GM13976 (cell line): ENCODE data around the gene ZDHHC24.

Experiments
- DNase-seq: peaks from one replicate; pipeline ENCODE4 v3.0.0; 2012; ENCODE audit warnings: low spot score
- in situ Hi-C: fragments of 300-500 bp; cut with MboI; formaldehyde crosslinking; loops from one replicate; pipeline ENCODE4 v1.12.0; 2022; ENCODE audit warnings: low sequenced_read_pairs, mixed read lengths, inconsistent platforms; ENCODE audit not compliant: unreplicated experiment
- TF ChIP-seq, protein P1 (sequence below): IDR thresholded peaks from 2 replicates; pipeline ENCODE4 v1.5.1; 2012; ENCODE audit warnings: borderline replicate concordance, mild to moderate bottlenecking; ENCODE audit not compliant: insufficient read depth; ENCODE audit errors: extremely low read depth, missing control alignments, control extremely low read depth

The ZDHHC24 gene

DNA sequence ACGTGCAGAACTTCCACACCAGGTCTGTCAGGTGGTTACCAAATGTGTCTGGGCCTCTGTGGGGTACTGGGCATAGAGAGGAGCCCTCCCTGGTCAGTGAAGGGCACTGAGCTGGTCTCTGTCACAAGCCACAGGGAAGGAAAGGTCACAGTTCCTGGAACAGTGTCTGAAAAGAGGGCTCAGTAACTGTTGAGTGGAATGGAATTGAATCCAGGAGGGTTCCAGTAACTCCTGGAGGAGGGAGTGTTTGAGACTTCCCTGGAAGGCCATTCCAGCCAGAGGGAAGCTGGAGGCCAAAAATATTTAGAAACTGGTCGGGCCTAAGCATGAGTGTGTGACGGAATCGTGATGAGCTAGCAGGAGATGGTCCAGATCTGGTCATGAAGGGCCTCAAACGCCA lies 8.8 kb upstream of the ZDHHC24 start:
- DNase-seq, result no peak
- in situ Hi-C loops, result no loop called here
- TF ChIP-seq, protein P1, sequence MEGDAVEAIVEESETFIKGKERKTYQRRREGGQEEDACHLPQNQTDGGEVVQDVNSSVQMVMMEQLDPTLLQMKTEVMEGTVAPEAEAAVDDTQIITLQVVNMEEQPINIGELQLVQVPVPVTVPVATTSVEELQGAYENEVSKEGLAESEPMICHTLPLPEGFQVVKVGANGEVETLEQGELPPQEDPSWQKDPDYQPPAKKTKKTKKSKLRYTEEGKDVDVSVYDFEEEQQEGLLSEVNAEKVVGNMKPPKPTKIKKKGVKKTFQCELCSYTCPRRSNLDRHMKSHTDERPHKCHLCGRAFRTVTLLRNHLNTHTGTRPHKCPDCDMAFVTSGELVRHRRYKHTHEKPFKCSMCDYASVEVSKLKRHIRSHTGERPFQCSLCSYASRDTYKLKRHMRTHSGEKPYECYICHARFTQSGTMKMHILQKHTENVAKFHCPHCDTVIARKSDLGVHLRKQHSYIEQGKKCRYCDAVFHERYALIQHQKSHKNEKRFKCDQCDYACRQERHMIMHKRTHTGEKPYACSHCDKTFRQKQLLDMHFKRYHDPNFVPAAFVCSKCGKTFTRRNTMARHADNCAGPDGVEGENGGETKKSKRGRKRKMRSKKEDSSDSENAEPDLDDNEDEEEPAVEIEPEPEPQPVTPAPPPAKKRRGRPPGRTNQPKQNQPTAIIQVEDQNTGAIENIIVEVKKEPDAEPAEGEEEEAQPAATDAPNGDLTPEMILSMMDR, result no peak

DNA sequence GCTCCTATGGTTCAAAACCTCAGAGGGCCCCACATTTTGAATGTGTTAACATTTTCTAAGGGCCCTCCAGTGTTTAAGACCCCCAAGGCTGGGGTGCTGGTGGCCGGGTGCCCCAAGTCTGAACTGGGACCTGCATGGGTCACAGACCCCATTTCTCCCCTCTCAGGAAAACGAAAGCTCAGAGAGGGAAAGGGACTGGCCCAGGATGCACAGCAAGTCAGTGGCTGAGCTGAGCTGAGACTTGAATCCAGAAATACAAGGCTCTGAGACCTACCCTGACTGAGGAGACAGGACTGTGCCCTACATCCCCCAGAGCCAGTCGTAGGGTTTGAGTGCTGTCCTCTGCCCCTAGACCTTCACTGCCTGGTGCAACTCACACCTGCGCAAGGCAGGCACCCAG lies 5.0 kb upstream of the ZDHHC24 start:
- in situ Hi-C loops, result no loop called here
- TF ChIP-seq, protein P1, result no peak
- no peak for DNase-seq

DNA sequence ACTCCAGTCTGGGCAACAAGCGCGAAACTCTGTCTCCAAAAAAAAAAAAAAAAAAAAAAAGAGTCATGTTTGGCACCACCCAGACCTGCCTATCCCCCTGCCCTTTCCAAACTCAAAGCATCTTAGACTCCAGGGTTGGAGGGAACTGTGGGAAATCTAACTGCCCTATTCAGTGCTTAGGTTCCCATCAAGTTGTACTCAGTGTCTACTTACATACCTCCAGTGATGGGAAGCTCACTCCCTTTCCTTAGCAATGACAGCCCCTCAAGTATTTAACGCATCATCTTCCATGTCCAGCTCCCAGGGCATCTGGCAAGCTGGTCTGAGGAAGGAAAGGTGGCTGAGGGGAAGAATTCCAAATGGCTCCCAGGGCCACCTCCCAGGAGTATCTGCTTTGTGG lies 3.8 kb upstream of the ZDHHC24 start:
- TF ChIP-seq, protein P1, result no peak
- no peak for DNase-seq
- in situ Hi-C loops, result no loop called here

DNA sequence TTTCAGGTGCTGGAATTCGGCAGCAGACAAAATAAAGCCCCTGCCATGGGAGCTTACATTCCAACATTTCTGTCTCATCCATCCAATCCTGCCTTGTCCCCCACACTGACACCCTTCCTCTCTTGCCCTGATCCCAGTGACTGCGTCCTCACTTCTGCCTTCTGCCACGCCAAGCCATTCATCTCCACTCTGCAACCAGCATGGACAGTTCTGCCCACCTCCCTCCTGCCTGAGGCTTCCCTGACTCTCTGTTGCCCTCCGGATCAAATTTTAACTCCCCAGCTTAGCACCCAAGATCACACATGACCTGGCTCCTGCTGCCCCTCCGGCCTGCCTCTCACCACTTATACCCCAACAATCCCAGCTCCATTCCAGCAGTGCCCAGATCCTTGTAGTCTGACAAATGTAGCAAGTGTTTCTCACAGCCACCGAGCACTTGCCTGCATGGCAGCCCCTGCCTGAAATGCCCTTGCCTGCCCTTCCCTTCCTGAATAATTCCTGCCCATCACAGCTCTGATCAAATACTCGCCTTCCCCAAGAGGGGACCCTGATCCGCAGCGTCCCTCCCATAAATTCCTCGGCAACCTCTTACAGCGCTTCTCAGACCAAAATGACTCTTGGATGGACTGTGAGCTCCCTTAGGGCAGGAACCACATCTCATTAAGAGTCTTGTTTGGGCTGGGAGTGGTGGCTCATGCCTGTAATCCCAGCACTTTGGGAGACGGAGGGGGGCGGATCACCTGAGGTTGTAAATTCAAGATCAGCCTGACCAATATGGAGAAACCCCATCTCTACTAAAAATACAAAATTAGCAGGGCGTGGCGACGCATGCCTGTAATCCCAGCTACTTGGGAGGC lies 3.2 kb upstream of the ZDHHC24 start:
- DNase-seq, result no peak
- TF ChIP-seq, protein P1, result no peak
- in situ Hi-C loops, result no loop called here

DNA sequence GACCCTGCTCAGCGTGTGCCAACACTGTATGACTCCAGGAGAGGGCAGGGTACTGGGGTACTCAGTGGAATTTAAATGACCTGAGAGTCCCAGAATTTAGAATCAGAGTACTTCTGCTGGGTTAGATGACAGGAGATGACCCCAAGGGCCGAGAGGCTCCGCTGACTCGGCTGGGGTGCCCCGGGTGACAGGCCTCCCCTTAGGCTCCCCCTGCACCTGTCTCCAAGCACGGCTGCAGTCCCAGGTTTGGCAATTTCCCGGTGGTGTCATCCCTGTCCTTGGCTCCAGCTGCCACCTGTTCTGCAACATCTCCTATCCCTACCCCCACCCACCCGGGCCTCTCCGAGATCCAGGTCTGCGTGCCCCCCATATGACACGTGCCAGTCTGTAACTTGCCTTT lies 2.2 kb upstream of the ZDHHC24 start:
- in situ Hi-C loops, result no loop called here
- no peak for DNase-seq
- TF ChIP-seq, protein P1, result no peak

DNA sequence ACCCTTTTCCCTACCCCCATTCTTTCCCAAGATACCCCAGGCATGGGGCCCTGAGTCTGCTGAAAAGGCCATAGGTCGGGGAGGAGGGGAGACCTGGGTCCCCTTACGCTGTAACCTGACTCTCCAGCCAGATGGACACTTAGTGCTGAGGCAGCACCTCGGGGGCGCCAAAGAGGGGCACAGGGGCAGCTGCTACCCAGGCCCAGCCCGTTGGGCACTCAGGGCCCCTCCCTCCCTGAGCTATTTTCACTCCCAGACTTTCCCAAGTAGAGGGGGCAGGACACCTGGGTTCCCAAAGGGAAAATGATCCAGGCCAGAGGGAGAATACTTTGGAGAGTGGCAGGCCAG lies 1.8 kb upstream of the ZDHHC24 start:
- TF ChIP-seq, protein P1, result no peak
- no peak for DNase-seq
- in situ Hi-C loops, result no loop called here

DNA sequence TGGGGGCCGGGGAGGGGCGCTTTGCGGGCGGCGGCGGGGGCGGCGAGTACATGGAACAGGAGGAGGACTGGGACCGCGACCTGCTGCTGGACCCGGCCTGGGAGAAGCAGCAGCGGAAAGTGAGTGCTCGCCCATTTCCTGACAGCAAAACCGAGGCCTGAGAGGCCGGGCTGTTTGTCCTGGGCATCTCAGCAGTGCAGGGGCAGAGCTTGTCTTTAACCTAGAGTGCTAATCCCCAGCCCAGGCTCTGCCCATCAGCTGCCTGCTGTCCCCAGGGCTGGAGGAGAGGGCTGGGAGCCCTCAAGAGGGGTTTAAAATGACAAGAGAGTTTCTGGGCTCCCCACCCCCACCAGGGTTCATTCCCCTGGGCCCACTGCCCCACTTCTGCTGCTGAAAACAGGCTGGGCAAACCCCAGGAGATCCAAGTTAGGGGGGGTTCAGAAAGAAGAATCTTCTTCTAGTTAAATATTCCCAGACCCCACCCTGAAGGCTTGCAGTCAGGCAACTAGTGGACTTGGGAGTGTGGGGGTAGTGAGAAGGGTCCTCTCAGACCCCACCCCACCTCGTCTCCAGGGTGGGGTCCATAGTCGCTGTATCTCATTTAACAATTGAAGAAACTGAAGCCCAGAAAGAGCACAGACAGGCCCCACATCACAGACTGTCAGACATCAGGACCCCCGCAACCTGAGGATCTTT lies 1.3 kb upstream of the ZDHHC24 start:
- TF ChIP-seq, protein P1, result no peak
- in situ Hi-C loops, result no loop called here
- DNase-seq, result no peak
